Hindlimb muscle (tissue), 1 donor: Measurements from ENCODE around the gene STK33. TPM values are rescaled to one million over a fixed set of nuclear protein-coding genes. Genes with fewer than 3 reads are reported as not detected.

Experiments
- DNase-seq: peaks from one replicate; pipeline ENCODE4 v3.0.0-alpha.2; 2013
- polyA plus RNA-seq: library from polyadenylated mRNA; unstranded; fragments of 120-200 nt; gene quantifications from one replicate; pipeline ENCODE4 v1.2.1, GENCODE V29; 2013; ENCODE audit not compliant: insufficient read length

STK33 gene
- polyA plus RNA-seq, 1 donor: 3.0 TPM

DNA sequence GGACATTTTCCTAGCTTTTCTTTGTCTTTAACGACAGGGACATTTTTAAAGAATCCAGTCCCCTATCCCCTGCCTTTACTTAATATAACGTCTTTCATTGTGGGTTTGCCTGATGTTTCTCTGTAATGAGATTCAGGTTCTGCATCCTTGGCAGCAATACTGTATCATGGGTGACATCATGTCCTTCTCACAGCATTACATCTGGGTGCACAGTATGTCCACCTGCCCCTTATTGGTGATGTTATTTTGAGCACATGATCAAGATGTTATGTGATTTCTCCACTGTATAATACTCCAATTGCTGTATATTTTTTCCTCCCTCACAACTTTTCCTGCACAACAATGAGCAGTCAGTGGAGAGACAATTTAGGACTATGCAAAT is 9.7 kb upstream of the STK33 start:
- no peak for DNase-seq

DNA sequence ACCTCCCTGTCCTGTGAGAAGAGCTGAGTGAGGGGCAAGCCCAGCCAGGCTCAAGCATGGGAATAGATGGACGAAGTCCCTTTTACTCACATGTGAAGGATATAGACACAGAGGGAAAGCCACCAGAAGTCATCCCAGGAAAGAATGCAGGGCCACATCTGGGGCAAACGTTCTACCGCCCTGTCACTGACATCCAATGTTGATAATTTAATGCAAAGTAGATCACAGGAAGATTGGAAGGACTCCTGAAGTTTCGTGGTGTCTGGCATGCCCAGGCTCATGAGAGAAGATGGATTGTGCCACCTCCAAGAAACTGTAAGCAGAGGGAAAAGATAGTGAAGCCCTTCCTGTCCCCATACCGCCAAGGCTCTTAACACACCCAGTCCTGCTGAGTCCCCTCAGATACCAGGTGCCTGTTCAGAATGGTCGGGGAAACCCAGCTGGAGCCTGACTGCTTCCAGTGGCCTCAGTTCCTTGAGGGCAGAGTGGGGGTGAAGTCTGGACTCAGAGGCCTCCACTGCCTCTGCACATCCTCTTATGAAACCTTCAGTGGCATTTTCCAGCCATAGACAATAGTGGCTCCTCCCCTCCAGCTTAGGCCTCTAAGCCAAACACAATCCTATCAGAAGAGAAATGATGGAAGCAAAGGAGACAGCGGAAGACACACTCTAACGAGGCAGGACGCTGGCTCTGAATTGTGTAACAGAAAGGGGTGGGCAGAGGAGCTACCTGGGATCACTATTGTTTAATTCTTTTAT is 7.5 kb upstream of the STK33 start:
- DNase-seq: no peak

DNA sequence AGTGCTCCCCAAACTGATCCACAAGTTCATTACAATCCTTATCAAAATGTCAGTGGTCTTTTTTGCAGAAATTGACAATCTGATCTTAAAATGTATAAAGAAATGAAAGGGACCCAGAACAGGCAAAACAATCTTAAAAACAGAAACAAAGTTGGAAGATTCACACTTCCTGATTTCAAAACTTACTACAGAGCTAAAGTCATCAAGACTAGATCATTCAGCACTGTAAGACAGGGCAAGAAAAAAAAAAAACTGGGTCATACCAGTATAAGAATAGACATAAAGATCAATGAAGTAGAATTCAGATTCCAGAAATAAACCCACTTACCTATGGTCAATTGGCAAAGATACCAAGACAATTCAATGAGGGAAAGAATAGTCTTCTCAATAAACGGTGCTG is 4.5 kb upstream of the STK33 start:
- no peak for DNase-seq

DNA sequence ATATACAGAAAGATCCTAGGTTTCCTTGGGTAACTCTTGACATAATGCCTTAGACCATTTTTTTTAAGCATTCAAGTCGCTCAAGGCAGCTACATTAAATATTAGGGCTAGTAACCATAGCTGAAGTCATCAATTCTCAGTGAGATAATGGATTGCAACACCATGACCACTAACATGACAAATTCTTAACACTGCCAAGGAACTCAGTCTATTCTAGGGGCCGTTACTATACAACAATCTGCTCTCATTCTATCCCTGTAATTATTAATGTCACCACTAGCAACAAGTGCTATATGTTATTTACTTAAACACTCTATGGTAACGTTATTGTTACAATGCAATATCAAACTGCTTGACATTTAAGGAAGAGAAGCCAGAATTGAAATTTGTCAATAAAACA is 3.2 kb upstream of the STK33 start:
- no peak for DNase-seq

DNA sequence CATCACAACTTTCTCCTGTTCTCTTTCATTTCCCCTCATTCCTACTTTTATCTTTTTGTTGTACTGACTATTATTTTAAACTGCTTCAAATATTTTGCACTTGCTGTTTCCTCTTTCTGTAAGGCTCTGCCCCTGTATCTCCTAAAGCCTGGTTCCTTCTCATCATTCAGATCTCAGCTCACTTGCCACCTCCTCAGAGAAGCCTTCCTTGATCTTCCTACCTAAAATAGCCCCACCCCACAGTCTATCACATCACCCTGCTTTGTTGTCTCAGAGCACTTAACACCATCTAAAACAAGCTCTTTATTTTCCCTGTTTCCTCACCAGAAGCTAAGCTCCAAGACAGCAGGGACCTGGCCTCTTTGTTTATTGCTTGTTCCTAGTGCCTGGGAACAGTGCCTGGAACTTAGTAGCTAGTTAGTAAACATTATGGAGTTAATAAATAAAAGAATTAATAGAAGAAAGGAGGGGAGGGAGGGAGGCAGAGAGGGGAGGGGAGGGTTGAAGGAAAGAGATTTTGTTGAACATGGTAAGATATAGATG is 2.5 kb upstream of the STK33 start:
- no peak for DNase-seq

DNA sequence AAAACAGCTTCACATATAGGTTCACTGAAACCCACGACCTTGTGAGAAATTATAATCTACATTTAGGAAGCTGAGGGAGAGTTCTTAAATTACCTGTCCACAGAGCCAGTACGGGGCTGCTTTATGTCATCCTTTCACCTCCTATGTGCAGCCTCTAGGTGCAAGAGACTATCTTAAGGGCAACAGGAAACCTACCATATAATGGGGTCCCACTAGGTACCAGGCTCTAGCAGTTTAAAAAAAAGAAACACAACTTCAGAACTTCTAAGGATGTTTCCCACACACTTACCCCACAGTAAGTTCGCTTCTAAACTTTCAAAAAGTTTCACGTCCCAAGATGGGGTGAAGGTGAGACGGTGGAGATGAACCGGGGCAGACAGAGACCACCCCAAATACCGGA is 573 bp downstream of the STK33 start:
- DNase-seq: no peak

DNA sequence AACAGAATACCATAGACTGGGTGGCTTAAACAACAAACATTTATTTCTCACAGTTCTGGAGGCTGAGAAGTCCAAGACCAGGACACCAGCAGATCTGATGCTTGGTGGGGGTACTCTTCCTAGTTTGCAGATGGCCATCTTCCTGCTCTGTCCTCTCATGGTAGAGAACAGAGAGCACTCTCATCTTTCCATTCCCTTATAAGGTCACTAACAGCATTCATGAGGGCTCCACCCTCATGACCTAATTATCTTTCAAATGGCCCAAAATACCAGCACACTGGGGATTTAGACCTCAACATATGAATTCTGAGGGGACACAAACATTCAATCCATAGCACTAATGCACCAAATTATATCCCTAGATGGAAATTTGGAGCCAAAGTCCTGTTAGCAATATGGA is 6.1 kb downstream of the STK33 start:
- DNase-seq: no peak

DNA sequence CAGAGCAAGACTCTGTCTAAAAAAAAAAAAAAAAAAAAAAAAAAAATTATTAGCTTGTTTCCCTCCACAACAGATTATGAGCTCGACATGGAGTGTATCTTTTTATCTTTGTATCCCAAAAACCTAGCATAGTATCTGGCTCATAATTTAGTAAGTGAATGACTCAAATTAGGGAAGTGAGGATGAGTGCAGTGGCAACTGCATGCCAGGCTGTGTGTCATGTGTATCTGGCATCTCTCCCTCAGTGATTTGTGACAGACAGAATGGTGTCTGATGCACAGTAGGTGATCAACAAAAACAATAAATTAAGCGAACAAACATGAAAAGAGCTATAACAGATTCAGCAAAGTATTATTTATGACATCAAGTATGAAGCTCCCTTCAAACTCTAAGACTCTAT is 7.2 kb downstream of the STK33 start:
- no peak for DNase-seq

DNA sequence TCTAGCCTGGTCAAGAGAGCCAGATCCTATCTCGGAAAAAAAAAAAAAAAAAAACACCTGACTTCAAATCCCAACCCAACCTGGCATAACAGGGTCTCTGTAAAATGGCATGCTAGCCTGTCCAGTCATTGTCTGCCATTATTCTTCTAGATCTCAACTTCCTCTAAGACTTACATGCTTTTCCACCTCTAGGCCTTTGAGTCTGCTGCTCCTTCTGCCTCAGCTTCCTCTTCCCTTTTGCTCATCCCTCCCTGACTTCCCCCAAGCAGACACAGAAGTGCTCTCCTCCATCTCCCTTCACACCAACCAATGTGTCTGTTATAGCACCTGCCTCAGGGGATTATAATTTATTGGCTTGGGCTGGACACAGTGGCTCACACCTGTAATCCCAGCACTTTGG is 7.8 kb downstream of the STK33 start:
- no peak for DNase-seq

DNA sequence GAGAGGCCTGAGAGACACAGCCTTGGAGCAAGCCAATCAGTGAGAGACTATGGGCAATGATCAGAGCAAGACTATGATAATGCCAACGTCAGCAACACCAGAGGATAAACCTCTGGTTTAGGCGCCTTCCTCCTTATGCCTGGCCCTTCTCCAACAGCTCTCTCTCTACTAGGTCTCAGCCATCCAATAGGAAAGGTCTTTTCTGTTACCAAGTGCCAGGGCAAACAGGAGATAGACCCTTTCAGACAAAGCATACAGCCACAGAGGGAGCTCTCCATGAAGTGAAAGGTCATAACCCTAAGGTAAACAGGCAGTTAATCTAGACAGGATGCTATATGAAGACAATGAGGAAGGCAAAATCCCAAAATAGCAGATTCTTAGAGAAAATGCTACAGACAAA is 9.5 kb downstream of the STK33 start:
- no peak for DNase-seq

DNA sequence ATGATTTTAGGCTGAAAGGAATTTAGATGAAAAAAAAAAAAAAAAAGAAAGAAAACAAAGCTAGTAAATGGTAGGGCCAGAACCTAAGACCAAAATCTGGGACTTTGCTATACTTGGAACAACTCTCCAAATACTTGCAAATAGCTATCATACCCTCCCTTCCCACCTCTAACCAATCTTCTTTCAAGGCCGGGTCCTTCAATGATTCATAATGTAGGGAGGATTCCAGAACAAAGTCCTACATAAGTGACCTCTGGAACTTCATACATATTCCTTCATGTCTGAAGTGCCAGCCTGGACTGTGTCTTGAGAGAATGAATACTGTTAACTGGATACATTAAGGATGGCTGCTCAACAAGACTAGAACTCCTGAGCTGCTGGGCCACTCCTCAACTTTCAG is 9.9 kb downstream of the STK33 start:
- DNase-seq: no peak

DNA sequence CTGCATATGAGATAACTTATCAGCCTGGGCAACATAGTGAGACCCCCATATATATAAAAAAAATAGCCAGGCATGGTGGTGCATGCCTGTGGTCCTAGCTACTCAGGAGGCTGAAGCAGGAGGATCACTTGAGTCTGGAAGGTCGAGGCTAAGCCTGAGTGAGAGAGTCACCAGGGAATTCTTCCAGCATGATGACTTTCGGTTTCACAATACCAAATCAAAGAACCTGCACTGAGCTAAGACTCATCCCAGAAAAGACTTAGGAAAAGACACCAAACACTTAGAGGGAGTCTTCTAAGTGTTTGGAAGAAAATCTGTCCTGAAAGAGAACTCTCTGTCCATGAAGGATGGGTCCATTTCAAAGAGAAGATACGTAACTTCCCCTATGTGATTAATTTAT is 12.7 kb downstream of the STK33 start:
- DNase-seq: no peak

DNA sequence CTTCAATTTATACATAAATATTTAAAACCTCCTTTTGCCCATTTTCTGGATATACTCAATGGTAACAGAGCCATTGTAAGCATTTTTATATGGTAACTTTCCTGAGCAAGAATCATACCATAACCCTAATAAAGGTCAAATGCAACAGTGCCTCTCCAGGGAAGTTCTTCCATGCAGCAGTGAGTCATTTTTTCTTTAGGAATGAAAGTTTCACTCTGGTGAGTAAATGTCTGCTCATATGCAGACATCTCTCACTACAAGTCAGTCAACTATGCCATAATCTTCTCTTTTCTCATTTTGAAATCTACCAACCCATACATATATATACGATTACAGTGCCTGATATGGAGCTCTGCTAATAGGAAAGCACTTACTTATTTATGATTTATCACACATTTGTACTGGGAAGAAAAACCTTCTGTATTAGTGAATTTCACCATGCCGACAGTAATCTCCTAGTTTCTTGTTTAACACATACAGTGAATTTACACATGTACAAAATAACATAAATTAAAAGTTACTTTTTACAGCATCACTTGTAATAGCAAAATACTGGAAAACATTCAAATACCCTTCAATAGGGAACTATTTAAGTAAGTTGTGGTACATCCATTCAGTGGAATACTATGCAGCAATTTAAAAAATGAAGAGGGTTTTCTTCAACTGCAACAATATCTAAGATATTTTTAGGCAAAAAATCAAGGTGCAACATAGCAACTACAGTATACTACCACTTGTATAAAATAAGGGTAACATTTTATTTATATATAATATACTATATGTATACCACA is 16.0 kb downstream of the STK33 start:
- DNase-seq: no peak

DNA sequence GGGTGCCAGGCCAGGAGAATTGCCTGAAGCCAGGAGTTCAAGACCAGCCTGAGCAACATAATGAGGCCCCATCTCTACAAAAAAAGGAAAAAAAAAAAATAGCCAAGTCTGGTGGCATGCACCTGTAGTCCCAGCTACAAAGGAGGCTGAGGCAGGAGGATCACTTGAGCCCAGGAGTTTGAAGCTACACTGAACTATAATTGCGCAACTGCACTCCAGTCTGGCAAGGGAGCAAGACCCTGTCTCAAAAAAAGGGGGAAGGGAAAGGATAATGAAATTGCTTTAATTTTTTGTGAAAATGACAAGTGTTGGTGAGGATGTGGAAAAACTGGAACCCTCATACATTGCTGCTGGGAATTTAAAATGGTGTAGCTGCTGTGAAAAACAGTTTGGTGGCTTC is 19.2 kb downstream of the STK33 start:
- DNase-seq: no peak

DNA sequence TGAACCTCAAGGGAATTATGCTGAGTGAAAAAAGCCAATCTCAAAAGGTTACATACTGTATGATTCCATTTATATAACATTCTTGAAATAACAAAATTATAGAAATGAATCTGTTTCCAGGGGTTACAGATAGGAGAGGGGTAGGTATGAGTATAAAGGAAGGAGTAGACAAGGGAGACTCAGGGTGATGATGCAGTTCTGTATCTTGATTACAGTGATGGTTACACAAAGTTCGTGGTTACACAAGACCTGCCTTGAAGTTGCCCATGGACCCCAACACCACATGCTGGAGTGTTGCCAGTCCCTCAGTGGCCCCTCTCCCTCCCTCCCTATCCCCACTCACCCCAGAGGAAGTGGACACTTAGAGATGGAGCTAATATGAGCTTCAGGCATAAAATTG is 20.3 kb downstream of the STK33 start:
- DNase-seq: no peak

DNA sequence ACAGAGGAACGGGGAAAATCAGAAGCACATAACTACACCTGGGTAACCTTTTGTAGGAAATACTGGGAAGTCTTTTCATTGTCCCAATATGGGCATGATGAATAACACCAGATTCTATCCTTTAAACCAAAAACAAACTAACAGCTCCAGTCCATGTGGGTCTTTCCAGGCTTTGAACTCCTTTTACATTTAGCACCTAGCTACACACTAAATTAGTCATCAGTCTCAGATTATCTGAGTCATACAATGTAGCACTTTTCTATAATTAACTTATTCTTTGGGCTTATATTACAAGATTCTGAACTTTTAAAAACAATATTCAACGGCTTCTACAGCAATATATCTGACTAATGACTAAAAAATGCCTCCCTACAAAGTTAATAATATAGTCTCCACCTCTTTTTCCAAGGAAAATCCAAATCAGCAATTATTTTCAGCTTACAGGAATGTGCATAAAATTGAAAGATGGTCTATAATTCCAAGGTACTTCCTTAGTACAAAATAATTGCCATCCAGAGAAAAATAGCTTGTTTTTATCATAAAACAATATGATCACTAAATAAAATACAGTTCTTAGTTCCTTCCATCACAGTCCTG is 26.3 kb downstream of the STK33 start:
- no peak for DNase-seq

DNA sequence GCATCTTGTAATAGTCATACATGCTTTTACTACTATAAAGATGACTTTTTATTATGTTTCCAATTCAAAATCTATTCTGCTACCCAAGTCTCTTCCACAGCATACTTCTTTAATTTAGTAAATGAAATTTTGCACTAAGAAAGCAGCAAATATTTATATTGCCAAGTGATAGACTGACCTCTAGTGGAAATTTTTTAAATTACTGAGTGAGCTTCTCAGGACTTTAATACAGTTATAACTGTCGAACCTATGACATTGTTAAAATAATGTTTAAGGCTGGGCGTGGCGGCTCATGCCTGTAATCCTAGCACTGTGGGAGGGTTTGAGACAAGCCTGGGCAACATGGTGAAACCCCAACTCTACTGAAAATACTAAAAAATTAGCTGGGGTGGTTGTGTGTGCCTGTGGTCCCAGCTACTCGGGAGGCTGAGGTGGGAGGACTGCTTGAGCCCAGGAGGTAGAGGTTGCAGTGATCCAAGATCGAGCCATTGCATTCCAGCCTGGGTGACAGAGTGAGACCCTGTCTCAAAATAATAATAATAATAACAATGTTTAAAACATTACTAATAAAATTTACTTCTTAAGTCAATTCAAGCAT is 27.3 kb downstream of the STK33 start:
- peak; percentile 30 for DNase-seq

DNA sequence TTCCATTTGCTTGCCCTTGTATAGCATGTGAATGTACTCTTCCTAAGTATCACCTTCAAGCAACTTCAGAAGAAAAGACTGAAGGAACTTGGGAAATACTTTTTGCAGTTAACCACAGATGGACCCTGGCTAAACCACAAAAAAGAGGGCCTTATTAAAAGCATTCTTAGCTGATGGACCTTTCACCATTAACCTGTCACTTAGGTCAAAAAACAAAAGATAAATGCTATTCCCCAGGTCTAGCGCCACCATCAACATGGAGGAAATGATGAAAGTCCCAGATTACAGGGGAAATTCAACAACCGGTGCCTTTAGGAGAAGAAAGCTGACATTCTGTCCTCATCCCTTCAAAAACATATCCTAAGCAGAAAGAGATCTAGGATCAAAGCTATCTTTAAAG is 29.5 kb downstream of the STK33 start:
- no peak for DNase-seq

DNA sequence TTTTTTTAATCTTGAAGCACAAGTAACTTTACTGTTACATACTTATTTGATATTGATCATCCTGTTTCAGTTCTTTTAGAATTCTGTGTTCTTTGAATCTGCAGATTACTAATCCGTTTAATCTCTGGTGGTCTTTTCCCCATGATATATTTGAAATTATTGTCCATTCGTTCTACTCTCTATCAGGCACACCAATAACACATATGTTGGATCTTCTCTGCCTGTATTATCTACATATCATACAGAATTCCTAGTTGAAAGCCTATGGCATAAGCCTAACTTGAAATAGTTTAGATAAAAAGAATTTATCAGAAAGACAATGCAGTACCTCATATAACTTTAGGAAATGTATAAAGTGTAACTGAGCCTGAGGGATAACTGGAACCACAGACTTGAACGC is 32.6 kb downstream of the STK33 start:
- no peak for DNase-seq

DNA sequence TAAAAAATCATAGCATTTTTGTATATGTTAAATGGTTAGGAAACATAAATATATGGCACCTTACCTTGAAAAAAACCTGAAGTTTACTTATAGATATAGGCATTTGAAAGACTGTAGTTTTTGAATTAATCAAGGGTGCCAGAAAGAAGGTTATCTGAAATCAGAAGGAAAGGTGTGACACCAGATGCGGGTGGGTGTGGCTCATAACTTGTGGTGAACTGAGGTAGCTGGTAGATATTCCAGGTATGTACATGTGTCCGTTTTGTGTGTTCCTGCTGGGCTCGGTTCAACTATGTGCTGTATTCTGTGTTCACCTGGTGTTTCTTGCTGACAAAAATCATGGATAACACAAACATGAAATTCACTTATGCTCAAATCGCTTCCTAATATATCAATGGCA is 35.6 kb downstream of the STK33 start:
- DNase-seq: no peak

DNA sequence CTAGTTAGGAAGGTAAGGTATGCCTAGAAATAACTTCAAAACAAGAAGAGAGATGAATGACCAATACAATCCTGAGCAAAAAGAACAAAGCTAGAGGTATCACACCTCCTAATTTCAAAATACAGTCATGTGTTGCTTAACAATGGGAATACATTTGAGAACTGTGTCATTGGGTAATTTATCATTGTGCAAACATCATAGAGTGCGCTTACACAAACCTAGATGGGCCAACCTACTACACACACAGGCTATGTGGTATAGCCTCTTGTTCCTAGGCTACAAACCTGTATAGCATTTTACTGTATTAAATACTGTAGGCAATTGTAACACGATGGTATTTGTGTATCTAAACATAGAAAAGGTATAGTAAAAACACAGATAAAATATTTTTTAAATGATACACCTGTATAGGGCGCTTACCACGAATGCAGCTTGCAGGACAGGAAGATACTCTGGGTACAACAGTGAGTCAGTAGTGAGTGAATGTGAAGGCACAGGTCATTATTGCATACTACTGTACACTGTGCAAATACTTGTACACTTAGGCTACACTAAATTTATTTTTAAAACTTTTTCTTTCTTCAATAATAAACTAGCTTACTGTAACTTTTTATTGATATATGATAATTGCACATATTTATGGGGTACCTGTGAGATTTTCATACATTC is 48.2 kb downstream of the STK33 start:
- DNase-seq: no peak

DNA sequence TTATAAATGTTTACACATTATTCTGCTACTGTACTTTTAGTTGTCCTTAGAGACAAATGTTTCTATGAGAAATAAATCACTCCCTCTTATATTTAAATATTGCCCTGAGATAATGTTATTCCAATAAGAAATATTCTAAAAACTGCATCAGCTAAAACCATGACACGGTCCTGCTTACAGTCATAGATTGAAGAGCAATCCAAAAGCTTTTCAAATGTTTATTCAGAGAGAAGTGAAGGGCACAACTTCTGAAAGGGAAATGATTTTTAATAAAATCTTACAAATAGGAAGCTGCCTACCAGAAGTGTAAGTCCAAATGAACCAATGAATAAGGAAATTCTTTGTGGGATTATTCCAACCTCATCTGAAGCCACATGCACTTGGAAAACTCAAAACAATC is 49.2 kb downstream of the STK33 start:
- no peak for DNase-seq

DNA sequence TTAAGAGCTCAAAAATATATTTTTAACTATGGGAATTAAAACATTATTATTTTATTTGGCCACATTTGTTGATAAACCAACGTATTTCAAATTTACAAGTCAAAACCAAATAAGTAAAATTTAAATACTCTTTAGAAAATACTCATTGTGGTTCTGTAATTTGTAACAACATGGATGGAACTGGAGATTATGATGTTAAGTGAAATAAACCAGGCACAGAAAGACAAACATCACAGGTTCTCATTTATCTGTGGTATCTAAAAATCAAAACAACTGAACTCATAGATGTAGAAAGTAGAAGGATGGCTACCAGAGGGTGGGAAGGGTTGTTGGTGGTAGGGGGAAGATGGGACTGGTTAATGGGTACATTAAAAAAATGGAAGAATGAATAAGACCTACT is 50.8 kb downstream of the STK33 start:
- DNase-seq: no peak
